HG03175 (cell line): Measurements from ENCODE around the gene BRCC3.
A peak's percentile ranks its signal among the peaks of the same experiment; 100 is the strongest.

Source experiments
- ATAC-seq: cut with Tn5 transposase; IDR thresholded peaks from one replicate; pipeline ENCODE4 v1.9.1; 2021; ENCODE audit warnings: mild to moderate bottlenecking, moderate library complexity; ENCODE audit not compliant: unreplicated experiment

Gene BRCC3

GRCh38 chrX:155056877-155057792 is 14.2 kb upstream of the BRCC3 start:
- peak; percentile 81 for ATAC-seq

- no peak for ATAC-seq
These were observed 9.5 kb upstream of the BRCC3 start for GRCh38 chrX:155061760-155062159.

- ATAC-seq = no peak
These were observed 6.1 kb upstream of the BRCC3 start for GRCh38 chrX:155065035-155065734.

DNA sequence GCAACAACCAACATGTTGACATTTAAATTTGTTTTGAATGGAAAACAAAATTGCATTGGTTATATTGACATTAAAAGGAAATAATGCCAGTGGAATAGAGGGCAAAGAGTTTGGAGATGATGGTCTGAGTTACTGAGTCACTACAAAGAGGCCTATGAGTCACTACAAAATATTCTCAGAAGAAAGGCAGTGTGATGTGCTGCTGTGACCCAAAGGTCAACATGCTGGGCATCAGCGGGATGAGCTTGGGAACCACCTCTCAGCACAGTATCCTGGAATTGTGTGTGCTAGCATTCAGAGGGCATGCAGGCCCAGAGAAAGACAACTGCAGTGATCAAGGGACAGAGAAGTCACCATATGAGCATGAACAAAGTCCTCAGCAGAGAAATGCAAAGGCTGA is 3.1 kb upstream of the BRCC3 start:
- no peak for ATAC-seq

DNA sequence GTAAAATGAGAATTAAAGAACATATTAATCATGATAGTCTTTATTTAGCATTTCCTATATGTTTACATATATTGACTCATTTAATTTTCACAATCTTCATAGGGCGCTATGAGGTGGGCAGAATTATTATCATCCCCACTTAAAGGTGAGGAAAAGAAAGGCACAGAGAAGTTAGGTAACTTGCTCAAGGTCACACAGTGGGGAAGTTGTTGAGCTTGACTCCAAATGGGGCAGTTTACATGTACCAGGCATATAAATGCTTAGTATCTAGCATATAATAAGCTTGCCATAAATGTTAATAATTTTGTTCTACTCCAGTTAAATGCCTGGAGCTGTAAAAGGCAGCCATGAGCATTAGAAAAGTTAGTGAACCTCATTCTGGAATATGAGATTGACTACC is 1.9 kb upstream of the BRCC3 start:
- ATAC-seq = no peak

GRCh38 chrX:155070038-155070437 is 1.3 kb upstream of the BRCC3 start:
- no peak for ATAC-seq

DNA sequence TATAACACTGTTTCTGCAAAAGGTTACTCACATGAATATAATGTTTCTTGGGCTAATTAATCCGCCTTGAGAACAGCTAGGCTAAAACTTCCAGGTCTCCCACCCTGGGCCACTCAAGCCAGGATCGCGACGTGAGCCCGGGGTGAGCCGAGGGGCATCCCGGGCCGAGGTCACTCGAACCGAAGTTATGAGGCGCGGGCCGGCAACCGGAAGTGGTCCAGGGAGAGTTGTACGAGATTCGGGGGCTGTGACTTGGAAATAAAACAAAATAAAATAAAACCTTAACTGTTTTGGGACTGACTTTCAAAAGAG is 689 bp upstream of the BRCC3 start:
- ATAC-seq = peak; percentile 19

DNA sequence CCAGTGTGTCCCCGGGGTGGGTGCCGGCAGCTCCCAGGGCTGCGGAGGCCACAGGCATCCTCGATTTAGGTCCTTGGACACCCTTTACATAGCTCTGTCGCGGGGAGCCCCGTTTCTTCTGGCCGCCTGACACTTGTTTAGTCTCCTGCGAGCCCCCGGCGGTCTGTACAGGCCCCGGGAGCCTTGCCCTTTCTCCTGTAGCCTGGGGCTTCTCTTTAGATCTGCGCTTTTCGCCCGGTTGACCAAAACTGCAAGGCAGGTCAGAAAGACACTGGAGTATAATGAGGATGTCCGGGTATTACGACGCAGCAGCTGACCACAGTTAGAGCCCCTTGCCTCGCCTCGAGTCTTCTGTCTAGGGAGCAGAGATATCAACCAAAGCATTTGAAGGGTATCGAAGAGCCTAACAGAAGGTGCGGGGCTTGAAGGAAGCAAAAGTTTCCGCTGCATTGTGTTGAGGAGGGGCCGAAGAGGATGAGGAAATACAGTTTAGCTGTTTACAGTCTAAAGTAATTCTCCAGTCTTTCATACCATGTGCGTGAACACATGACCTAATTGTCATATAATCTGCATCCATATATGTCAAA is 479 bp downstream of the BRCC3 start:
- no peak for ATAC-seq

DNA sequence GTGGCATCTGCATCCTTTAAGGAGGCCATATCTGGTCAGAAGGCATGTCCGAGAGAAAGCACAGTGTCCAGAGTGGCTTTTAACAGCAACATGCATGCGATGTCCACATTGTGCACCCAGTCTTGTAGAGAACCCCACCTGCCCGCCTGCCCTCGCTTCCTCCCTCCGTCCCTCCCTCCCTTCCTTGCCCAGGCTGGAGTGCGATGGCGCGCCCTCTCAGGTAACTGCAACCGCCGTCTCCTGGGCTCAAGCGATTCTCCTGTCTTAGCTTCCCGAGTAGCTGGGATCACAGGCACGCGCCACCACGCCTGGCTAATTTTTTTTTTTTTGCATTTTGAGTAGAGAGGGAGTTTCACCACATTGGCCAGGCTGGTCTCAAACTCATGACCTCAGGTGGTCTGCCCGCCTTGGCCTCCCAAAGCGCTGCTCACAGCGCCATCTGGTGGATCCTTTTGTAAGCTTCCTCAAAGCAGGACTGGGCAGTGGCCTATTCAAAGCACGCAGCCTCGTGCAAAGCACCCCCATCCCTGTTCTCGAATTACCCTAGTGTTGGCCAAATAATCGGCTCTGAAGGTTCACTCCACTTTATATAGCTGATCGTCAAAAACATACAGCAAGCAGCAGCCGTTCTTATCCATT is 15.0 kb downstream of the BRCC3 start:
- ATAC-seq = no peak

GRCh38 chrX:155086961-155087735 is 15.8 kb downstream of the BRCC3 start:
- ATAC-seq = no peak

DNA sequence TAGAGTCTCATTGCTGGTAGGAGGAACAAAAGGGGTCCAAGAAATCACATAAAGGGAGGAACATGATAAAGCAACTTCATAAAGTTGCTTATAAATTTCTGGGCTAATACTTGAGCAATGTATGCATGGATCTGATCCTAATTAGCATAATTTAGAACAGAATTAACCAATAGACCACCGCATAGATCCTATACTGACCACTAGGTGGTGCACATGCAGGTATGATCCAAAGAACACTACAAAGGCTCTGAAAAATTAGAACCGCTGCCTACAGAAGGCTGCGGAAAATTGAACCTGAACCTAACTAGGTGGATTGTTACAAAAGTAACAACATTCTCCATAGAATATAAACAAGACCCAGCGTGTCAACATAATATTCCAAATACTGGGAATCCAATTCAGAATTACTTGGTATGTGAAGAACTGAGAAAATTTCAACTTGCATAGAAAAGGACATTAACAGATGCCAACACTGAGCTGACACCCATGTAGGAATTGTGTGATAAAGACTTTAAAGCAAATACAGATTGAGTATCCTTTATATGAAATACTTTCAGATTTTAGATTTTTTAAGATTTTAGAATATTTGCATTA is 23.3 kb downstream of the BRCC3 start:
- peak; percentile 61 for ATAC-seq

DNA sequence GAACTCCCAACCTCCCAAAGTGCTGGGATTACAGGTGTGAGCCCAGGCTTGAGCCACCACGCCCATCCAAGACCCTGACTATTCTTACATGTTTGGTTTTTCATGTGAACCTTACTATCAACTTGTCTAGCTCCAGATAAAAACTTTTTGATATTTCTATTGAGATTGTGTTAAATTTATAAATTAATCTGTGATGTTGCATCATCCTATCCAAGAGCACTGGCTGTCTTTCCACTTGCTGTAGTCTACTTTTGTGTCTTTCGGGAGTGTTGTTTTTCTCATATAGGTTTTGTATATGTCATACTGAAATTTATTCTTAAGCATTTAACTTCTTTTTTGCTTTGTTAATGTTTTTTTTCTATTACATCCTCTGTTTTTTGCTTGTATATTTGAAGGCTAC is 34.6 kb downstream of the BRCC3 start:
- no peak for ATAC-seq

DNA sequence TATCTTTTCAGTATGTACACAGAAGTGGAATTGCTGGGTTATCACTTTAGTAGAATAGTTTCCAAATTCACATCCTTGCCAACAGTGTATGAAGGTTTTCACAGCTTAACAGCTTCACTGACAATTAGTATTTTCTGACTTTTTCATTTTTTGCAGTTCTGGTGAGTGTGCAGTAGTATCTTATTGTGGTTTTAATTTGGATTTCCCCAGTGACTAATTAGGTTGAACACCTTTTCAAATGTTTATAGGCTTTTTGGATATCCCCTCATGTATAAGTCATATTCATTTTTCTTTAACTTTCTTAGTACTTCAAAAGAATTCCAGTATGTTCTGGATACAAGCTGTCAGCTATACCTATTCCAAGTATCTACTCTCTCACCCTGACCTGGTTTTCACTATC is 37.1 kb downstream of the BRCC3 start:
- no peak for ATAC-seq

DNA sequence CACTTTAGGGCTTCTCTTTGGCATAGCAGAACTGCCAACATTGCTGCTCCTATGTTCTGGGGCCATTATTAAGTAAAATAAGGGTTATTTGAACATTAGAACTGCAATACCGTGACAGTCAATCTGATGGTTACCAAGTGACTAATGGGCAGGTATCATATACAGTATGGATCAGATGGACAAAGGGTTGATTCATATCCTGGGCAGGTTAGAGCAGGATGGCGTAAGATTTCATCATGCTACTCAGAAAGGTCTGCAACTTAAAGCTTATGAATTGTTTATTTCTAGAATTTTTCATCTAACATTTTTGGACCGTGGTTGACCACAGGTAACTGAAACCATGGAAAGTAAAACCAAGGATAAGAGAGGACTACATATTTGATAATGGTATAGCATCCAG is 40.9 kb downstream of the BRCC3 start:
- no peak for ATAC-seq

- no peak for ATAC-seq
These were observed 41.8 kb downstream of the BRCC3 start for GRCh38 chrX:155113097-155113496.

GRCh38 chrX:155115174-155115819 is 44.0 kb downstream of the BRCC3 start:
- no peak for ATAC-seq

DNA sequence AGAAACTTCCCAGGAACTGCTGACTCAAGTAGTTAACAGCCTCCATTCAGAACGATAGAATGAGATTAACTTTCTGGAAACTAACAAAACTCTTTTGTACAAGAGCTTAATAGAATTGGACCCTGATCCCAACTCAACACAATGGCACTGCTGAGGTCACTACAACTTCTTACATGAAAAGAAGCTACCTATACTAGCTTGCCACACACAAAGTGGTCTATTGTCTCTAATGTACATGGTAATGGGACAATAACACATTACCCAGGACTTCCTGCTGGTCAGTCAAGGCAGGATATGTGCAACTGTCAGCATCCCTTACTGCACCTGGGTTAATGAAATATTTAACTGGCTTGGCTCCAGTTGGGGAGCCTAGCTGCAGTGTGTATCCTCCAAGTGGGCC is 56.2 kb downstream of the BRCC3 start:
- no peak for ATAC-seq

GRCh38 chrX:155127940-155128339 is 56.6 kb downstream of the BRCC3 start:
- ATAC-seq = no peak

DNA sequence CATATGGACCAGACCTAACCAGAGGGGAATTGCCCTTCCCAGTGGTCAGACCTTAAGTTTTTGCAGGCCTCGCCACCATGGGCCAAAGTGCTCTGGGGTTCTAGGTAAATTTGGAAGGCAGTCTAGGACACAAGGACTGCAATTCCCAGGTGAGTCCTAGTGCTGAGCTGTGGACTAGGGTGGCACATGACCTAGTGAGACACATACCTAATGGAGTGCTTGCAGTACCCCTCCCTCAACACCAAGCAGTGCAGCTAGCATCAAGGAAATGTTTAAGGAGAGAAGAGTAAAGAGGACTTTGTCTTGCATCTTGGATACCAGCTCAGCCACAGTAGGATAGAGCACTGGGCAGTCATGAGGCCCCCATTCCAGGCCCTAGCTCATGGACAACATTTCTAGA is 60.8 kb downstream of the BRCC3 start:
- no peak for ATAC-seq

GRCh38 chrX:155134255-155134654 is 62.9 kb downstream of the BRCC3 start:
- ATAC-seq = no peak
